Measurements from ENCODE around the gene PRR30. TPM values are rescaled to one million over a fixed set of nuclear protein-coding genes. Genes with fewer than 3 reads are reported as not detected.

The PRR30 gene
- total RNA-seq, 4 donors from 2014 or later: not detected

DNA sequence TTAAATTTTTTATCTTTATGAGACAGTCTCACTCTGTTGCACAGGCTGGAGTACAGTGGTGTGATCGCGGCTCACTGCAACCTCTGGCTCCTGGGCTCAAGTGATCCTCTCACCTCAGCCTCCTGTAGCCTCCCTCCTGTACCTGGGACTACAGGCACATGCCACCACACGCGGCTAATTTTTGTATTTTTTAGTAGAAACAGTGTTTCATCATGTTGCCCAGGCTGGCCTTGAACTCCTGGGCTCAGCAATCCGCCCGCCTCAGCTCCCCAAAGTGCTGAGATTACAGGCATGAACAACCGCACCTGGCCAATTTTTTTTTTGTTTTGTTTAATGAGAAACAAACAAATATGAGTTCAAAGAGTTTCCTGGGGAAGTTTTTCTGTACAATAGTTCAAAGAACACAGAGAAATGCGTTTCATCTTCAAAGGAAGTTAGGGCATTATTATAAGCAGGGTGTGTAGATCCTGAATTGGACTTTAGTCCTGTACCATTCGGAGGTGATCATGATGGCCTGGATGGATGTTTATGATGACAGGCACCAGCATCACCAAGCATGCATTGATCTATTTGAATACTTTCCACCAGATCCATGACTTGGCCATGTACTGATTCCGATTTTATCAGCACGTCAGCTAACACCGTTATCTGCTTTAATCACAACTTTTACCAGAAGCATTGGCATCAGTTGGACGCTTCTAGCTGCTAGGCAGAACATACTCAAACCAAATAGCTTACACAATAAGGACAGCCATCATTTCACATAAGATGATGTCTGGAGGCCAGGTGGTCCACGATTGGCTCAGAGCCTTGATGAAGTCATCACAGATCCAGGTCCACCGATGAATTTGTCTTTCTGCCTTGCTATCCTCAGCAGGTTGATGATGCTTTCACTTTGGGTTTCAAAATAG is 38.5 kb upstream of the PRR30 start:
- TF ChIP-seq, protein P1, sequence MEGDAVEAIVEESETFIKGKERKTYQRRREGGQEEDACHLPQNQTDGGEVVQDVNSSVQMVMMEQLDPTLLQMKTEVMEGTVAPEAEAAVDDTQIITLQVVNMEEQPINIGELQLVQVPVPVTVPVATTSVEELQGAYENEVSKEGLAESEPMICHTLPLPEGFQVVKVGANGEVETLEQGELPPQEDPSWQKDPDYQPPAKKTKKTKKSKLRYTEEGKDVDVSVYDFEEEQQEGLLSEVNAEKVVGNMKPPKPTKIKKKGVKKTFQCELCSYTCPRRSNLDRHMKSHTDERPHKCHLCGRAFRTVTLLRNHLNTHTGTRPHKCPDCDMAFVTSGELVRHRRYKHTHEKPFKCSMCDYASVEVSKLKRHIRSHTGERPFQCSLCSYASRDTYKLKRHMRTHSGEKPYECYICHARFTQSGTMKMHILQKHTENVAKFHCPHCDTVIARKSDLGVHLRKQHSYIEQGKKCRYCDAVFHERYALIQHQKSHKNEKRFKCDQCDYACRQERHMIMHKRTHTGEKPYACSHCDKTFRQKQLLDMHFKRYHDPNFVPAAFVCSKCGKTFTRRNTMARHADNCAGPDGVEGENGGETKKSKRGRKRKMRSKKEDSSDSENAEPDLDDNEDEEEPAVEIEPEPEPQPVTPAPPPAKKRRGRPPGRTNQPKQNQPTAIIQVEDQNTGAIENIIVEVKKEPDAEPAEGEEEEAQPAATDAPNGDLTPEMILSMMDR (IDR thresholded peaks at IDR 0.05; ENCODE audit: low read depth): no peak

- TF ChIP-seq, protein P1 (IDR thresholded peaks at IDR 0.05; ENCODE audit: low read depth): no peak
Measured at GRCh38 chr2:27175330-27175729, 36.1 kb upstream of the PRR30 start.

GRCh38 chr2:27174638-27175037 is 35.4 kb upstream of the PRR30 start:
- TF ChIP-seq, protein P1 (IDR thresholded peaks at IDR 0.05; ENCODE audit: low read depth): no peak

DNA sequence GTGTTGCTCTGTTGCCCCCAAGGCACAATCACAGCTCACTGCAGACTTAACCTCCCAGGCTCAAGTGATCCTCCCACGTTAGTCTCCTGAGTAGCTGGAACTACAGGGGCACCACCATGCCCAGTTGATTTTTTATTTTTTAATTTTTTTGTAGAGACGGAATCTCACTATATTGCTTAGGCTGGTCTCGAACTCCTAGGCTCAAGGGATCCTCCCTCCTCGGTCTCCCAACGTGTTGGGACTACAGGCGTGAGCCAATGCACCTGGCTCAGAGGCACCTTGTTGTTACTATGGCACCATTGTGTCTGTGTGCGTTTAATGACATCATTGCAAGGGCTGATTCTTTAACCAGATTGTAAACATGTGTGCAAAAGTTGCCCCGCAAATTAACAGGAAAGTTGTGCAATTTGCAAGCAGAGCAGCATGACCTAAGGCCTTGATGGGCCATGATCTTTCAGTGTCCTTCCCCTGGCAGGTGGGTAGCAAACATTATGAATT is 32.2 kb upstream of the PRR30 start:
- TF ChIP-seq, protein P1 (IDR thresholded peaks at IDR 0.05; ENCODE audit: low read depth): no peak

- TF ChIP-seq, protein P1 (IDR thresholded peaks at IDR 0.05; ENCODE audit: low read depth): no peak
Measured at GRCh38 chr2:27170581-27171337, 31.5 kb upstream of the PRR30 start.

- TF ChIP-seq, protein P1 (IDR thresholded peaks at IDR 0.05; ENCODE audit: low read depth): no peak
Measured at GRCh38 chr2:27164960-27165763, 26.0 kb upstream of the PRR30 start.
